Skeletal muscle cell (primary cell): ENCODE data around the gene NSD1.

Source experiments
- DNase-seq: peaks from one replicate; pipeline ENCODE4 v3.0.0-alpha.2; 2010; ENCODE audit warnings: low read depth
- H3K4me3 ChIP-seq: 2 replicates; pipeline ENCODE4 v1.5.1; 2011; ENCODE audit warnings: low read depth, mild to moderate bottlenecking, control low read depth, low read length, moderate library complexity

The NSD1 gene

GRCh38 chr5:177097016-177097985 is 36.3 kb upstream of the NSD1 start:
- H3K4me3 ChIP-seq = no peak overlapping the region
- no peak for DNase-seq

DNA sequence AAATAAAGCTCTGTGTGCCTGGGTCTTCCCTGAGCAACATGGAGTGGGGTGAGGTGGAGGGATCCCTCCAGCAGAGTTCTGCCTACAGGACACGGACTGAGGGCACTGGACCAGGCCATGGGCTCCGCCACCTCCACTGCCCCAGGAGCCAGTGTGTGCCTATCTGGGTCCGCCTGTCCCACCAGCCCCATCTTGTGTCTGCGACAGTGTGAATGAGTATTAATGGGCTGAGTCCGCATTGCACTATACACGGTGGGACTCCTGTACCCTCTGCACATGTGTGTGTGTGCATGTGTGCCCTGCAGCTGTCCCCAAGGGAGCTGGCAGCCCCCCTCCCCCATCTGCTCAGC is 35.5 kb upstream of the NSD1 start:
- no peak overlapping the region for H3K4me3 ChIP-seq
- no peak for DNase-seq

- DNase-seq = peak; percentile 58
- H3K4me3 ChIP-seq = no peak overlapping the region
These were observed 35.0 kb upstream of the NSD1 start for GRCh38 chr5:177098470-177099141.

DNA sequence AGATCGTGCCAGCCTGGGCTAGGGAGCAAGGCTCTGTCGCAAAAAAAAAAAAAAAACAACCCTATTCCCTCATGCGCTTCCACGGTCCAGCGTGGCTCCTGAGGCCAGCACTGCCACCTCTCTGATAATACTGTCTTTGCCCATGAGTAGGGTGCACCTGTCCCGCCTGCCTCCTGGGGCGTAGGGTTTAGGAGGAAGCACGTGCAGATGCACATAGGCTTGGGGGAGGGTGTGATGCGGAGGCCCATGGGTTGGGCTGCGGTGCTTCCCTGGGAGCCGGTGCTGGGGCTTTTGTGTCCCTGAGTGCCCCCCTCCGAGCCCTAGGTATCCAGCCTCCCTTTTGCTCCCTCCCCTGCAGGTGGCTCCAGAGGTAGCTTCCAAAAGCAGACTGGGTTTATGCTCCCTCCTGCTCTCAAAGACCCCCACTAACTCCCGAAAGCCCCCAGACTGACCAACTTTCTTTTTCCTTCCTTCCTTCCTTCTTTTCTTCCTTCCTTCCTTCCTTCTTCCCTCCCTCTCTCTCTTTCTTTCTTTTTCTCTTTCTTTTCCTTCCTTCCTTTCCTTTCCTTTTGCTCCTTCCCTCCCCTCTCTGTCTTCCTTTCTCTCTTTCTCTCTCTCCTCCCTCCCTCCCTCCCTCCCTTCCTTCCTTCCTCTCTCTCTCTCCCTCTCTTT is 34.0 kb upstream of the NSD1 start:
- H3K4me3 ChIP-seq = no peak overlapping the region
- DNase-seq = no peak

- DNase-seq = no peak
- no peak overlapping the region for H3K4me3 ChIP-seq
These were observed 32.9 kb upstream of the NSD1 start for GRCh38 chr5:177100714-177101121.

GRCh38 chr5:177103523-177104253 is 29.9 kb upstream of the NSD1 start:
- DNase-seq = no peak
- H3K4me3 ChIP-seq = no peak overlapping the region

GRCh38 chr5:177105691-177106476 is 27.7 kb upstream of the NSD1 start:
- DNase-seq = no peak

GRCh38 chr5:177107159-177107558 is 26.4 kb upstream of the NSD1 start:
- H3K4me3 ChIP-seq = no peak overlapping the region
- no peak for DNase-seq

More at GRCh38 chr5:177105691-177106476, 27.7 kb upstream of the NSD1 start:
- no peak overlapping the region for H3K4me3 ChIP-seq

GRCh38 chr5:177109810-177110209 is 23.8 kb upstream of the NSD1 start:
- H3K4me3 ChIP-seq = no peak overlapping the region
- DNase-seq = no peak

DNA sequence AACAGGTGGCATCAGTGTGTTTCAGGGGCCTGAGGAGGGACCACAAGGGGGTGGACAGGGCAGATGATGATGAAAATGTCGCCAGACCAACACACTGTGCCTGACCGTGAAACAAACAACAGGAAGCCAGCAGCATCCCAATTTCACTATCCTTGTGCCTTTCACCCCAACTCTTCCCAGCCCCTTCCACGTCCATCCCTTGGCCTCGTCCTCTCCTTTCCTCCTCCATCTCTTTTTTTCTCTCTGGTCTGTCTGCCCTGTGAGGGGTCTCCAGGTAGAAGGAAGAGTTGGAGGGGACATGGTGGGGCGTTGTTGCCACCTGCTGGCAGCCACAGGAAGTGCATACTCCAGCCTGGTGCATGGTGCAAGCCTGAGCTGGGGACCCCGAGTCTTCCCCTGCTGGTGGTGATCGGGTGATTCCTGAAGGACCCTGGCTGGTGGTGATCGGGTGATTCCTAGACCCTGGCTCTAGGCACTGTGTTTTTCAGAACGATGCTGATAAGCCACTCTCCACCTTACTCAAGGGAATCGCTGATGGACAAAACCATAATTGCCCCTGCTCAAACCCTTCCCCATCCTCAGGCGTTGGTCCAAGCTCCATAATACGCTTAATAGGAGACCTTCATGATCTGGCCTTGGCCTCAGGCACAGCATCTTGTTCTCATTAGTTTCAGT is 21.7 kb upstream of the NSD1 start:
- H3K4me3 ChIP-seq = no peak overlapping the region
- DNase-seq = no peak

DNA sequence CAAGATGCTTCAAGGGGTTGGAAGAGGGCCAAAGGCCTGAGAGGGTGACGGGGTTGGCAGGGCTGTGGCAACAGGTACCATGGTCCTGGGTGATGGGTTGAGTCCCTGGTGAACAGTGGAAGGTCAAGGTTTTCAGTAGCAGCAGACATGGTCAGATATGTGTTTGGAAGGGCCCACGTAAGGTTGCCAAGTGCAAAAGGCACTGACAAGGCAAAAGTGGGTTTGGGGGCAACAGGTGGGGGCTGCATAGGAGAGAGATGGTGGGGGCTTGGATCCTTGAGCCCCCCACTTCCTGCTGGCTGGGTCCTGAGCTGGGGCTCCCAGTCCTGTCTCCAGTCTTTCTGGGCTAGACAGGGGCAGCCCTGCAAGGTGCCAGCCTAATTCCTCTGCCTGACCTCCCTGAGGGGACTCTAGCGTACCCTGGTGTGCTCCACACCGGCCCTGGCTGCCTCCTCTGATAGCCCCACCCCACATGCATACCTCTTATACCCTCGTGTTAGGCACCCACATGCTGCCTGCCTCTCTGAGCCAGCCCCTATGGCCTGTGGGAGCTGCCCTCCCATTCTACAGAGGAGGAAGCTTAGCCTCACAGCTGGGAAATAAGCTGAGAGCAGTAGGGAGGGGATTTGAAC is 20.9 kb upstream of the NSD1 start:
- no peak for DNase-seq
- no peak overlapping the region for H3K4me3 ChIP-seq

DNA sequence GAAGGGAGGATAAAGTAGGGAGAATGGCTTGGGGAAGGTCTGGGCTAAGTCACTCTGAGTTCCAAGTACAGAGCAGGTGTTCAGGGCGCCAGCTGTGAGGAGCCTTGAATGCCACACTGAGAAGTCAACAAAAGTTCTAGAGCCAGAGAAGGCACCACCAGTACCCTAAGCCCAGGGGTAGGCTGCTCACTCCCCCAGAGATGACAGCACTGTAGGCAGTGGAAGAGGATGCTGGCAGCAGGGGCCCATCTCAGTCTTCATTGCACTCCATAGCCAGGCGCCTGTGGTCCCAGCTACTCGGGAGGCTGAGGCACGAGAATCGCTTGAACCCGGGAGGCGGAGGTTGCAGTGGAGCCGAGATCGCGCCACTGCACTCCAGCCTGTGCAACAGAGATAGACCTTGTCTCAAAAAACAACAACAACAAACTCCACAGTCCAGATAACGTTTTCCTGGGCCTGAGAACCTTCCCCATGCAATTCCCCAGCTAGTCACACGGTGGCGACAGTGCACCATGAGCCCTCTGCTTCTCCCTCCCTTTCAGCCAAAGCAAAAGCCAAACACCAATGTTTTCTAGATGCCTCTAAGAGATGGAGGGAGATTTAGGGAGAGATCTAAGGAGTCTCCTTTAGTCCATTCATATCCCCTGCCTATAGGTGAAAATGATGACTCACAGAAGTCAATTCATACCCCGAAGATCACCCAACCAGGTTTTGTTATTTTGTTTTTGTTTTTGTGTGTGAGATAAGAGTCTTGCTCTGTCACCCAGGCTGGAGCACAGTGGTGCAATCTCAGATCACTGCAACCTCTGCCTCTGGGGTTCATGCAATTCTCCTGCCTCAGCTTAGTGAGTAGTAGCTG is 19.8 kb upstream of the NSD1 start:
- no peak for DNase-seq
- no peak overlapping the region for H3K4me3 ChIP-seq

- H3K4me3 ChIP-seq = peak overlapping the region; percentile 12
- no peak for DNase-seq
These were observed 16.8 kb upstream of the NSD1 start for GRCh38 chr5:177116631-177117373.

DNA sequence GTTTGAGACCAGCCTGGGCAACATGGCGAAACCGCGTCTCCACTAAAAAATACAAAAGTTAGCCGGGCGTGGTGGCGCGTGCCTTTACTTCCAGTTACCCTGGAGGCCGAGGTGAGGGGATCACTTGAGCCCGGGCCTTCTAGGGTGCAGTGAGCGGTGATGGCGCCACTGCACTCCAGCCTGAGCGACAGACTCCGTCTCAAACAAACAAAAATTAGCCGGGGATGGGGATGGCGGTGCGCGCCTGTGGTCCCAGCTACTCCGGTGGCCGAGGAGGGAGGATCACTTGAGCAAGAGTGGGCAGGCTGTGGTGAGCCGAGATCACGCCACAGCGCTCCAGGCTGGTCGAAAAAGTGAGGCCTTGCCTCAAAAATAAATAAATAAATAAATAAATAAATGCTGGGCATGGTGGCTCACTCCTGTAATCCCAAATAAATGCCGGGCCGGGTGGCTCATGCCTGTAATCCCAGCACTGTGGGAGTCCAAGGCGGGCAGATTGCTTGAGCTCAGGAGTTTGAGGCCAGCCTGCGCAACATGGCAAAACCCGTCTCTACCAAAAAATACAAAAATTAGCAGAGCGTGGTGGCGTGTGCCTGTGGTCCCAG is 16.0 kb upstream of the NSD1 start:
- DNase-seq = no peak
- no peak overlapping the region for H3K4me3 ChIP-seq

- DNase-seq = no peak
- H3K4me3 ChIP-seq = no peak overlapping the region
These were observed 11.0 kb upstream of the NSD1 start for GRCh38 chr5:177122566-177122965.
